NT2/D1 (cell line): ENCODE data around the gene ZFYVE21.

ENCODE experiments used
- SUZ12 ChIP-seq: IDR thresholded peaks from 2 replicates; pipeline ENCODE4 v1.6.1; 2011; ENCODE audit not compliant: insufficient read length, insufficient read depth; ENCODE audit errors: extremely low read depth
- YY1 ChIP-seq: IDR thresholded peaks from 2 replicates; pipeline ENCODE4 v1.6.1; 2011; ENCODE audit not compliant: insufficient read length, insufficient read depth
- ZNF274 ChIP-seq: IDR thresholded peaks from 2 replicates; pipeline ENCODE4 v1.6.1; 2011; ENCODE audit warnings: mild to moderate bottlenecking, low read depth, low read length

- no peak for TF ChIP-seq SUZ12
- TF ChIP-seq ZNF274, result no peak
- TF ChIP-seq YY1, result no peak
These were observed 14.7 kb upstream of the ZFYVE21 start for GRCh38 chr14:103700753-103701490.
